Ovary (tissue), 9 donors: ENCODE measurements around the gene ANXA5. TPM values are rescaled to one million over a fixed set of nuclear protein-coding genes. Genes with fewer than 3 reads are reported as not detected.

Source experiments
- DNase-seq, 5 donors: peaks; one replicate each; pipeline ENCODE4 v3.0.0-alpha.2; 2019 to 2020
- H3K27ac ChIP-seq, 2 donors: fragments of 200-600 bp; one replicate each; pipeline versions ENCODE4 v1.5.1 to v1.8.0; 2019 to 2022
- H3K27me3 ChIP-seq: fragments of 200-600 bp; one replicate; pipeline ENCODE4 v1.8.0; 2022
- H3K36me3 ChIP-seq: fragments of 200-600 bp; sonication (generic); one replicate; pipeline ENCODE4 v1.5.1; 2019
- H3K4me1 ChIP-seq: one replicate; pipeline ENCODE4 v1.8.1; 2013; ENCODE audit warnings: mild to moderate bottlenecking, moderate library complexity; ENCODE audit not compliant: insufficient read depth
- H3K4me3 ChIP-seq: fragments of 200-600 bp; sonication (generic); one replicate; pipeline ENCODE4 v1.5.1; 2017
- H3K9me3 ChIP-seq, 2 donors: fragments of 200-600 bp in 1 of 2; sonication (generic) in 1 of 2; one replicate each; pipeline versions ENCODE4 v1.5.1 to v1.8.1; 2013 to 2019; ENCODE audit warnings: mild to moderate bottlenecking in 1 of 2, moderate library complexity in 1 of 2
- EP300 ChIP-seq: sonication (generic); formaldehyde crosslinking; IDR thresholded peaks from one replicate; pipeline ENCODE4 v1.6.1; 2017; ENCODE audit warnings: antibody characterized with exemption
- POLR2A ChIP-seq: fragments of 450-650 bp; IDR thresholded peaks from one replicate; pipeline ENCODE4 v1.6.1; 2017; ENCODE audit warnings: antibody characterized with exemption, mild to moderate bottlenecking, moderate library complexity
- WGBS, 3 donors: extraction: QIAGEN DNeasy Blood & Tissue Kit in 1 of 3; methylation state at CpG; one replicate each; pipeline versions ENCODE4 v1.1.5 to v1.1.7; 2013 to 2017; 5-methylcytosine and 5-hydroxymethylcytosine counted together
- intact Hi-C, 4 donors: fragments of 100-400 bp; cut with DNase I; formaldehyde crosslinking; loops; one replicate each; pipeline versions ENCODE4 v1.11.0 to v1.15.1; 2022 to 2023
- polyA plus RNA-seq, 2 donors: library from polyadenylated mRNA; stranded (reverse); fragments of 200-250 nt in 1 of 2; fragments of 350-450 nt in 1 of 2; fragmentation: Illumina TruSeq in 1 of 2; extraction: RNeasy Lipid Tissue Mini Kit (QIAGEN cat#74804) in 1 of 2; gene quantifications; one replicate each; pipeline ENCODE4 v1.2.3, GENCODE V29; 2013 to 2014
- total RNA-seq, 7 donors: library from RNA; depleted of rRNA in 2 of 7; stranded (reverse); fragments of >200 nt in 2 of 7; fragmentation: NEBNext Ultra II Directional in 3 of 7; extraction: Animal tissue kit (Norgen Biotek cat#: 25700) in 3 of 7; gene quantifications; one replicate each; pipeline versions ENCODE4 v1.1.0 to v1.2.4, GENCODE V29; 2016 to 2023
- TF ChIP-seq, protein P1 (sequence below), 3 donors: fragments of 450-650 bp in 2 of 3; fragments of 200-600 bp in 1 of 3; IDR thresholded peaks; one replicate each; pipeline versions ENCODE4 v1.5.1 to v1.8.0; 2016 to 2022; ENCODE audit warnings: antibody characterized with exemption in 3 of 3, mild to moderate bottlenecking in 1 of 3
- donor health status: DM: no; HTN: no; CAD: no; lungs with moderate emphysema.
- donor health status: DM: no; HTN: no; CAD: no.
- donor health status: Bipolar disorder and iron deficiency.
- donor health status: DM: yes; HTN: yes; CAD: no.
- donor health status: DM: no; HTN: no; CAD: no.
- donor health status: DM: yes; HTN: yes; CAD: no.

The ANXA5 gene
- total and polyA plus RNA-seq, 9 donors: 130 to 859 (median 261) TPM

DNA sequence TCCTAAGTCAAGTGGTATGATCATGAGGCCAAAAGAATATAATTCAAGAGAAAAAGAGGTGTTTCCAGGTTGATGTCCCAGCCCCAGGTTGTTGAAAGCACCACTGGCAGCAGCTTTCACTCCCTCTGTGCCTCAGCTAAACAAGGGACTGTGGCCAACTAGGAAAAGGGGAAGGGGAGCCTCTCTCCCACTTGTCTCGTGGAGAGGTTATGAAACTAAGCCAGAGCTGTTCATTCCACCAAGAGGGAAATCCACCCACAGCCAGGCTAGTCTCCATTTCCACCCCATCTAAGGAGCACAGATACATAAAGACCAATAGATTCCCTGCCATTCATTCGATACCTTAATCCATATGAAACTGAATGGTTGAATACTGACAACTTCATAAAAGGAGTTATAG, 8.1 kb downstream of the ANXA5 start:
- no peak for DNase-seq
- Histone ChIP-seq H3K27me3 (no peaks in the 10 kb centered on the region), H3K4me3 (no peak overlapping the region), H3K36me3 (no peaks in the 10 kb centered on the region), H3K27ac (no peak overlapping the region), H3K9me3 (no peaks in the 10 kb centered on the region), H3K4me1 (peaks cover 20% of the 10 kb centered on the region)
- no peak for TF ChIP-seq EP300
- TF ChIP-seq, protein P1, sequence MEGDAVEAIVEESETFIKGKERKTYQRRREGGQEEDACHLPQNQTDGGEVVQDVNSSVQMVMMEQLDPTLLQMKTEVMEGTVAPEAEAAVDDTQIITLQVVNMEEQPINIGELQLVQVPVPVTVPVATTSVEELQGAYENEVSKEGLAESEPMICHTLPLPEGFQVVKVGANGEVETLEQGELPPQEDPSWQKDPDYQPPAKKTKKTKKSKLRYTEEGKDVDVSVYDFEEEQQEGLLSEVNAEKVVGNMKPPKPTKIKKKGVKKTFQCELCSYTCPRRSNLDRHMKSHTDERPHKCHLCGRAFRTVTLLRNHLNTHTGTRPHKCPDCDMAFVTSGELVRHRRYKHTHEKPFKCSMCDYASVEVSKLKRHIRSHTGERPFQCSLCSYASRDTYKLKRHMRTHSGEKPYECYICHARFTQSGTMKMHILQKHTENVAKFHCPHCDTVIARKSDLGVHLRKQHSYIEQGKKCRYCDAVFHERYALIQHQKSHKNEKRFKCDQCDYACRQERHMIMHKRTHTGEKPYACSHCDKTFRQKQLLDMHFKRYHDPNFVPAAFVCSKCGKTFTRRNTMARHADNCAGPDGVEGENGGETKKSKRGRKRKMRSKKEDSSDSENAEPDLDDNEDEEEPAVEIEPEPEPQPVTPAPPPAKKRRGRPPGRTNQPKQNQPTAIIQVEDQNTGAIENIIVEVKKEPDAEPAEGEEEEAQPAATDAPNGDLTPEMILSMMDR (IDR thresholded peaks at IDR 0.05): no peak
- TF ChIP-seq POLR2A: no peak
- intact Hi-C loops: no loop called here
- WGBS, 3 donors: 65 to 74% (median 67%) methylated on average over 2 of the region's 2 CpGs

DNA sequence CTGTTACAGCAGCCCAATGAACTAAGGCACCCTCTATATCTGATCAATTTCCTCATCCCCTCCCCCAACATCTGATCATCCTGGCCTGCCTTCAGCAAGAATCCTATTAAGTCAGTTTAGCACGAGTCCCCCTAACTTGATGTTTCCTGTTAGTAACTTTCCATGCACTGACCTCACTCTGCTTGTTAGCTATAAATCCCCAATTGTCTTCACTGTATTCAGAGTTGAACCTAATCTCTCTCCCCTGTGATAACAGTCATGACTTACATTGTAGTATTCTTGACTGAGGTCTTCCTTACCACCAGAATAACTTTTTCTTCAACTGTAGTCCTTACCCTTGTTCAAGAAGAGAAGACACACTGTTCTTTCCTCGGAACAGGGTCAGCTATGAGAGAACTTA, 8.5 kb downstream of the ANXA5 start:
- no peak for TF ChIP-seq POLR2A
- TF ChIP-seq EP300: no peak
- TF ChIP-seq, protein P1 (IDR thresholded peaks at IDR 0.05): no peak

DNA sequence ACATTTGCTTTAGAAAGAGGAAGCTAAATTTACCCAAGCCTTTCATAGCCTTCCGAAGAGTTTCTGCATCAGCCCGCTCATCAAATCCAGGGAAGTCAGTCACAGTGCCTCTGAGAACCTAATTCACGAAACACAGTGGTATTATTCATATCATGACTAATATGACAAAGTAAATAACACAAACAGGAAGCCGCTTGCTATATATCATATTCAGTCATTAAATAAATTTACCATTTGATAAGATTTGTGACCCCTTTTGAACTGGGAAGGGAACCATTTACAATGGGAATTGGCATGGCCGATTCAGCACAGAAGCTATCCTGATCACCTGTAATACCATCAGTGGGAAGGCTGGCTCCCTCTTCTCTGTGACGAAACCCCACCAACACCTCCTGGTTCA, 10.5 kb downstream of the ANXA5 start:
- Histone ChIP-seq H3K4me1 (peaks cover 16% of the 10 kb centered on the region), H3K36me3 (no peaks in the 10 kb centered on the region), H3K27ac (no peak overlapping the region), H3K4me3 (no peak overlapping the region), H3K27me3 (no peaks in the 10 kb centered on the region), H3K9me3 (no peaks in the 10 kb centered on the region)
- 92 to 95% (median 94%) methylated on average over 6 of the region's 6 CpGs for WGBS, 3 donors
- no peak for DNase-seq
- no peak for TF ChIP-seq POLR2A
- TF ChIP-seq, protein P1 (IDR thresholded peaks at IDR 0.05): no peak
- TF ChIP-seq EP300: no peak
- intact Hi-C loops: no loop called here

More for the DNA sequence above, 8.5 kb downstream of the ANXA5 start:
- Histone ChIP-seq H3K4me3 (no peak overlapping the region), H3K27ac (no peak overlapping the region), H3K4me1 (peaks cover 18% of the 10 kb centered on the region), H3K36me3 (no peaks in the 10 kb centered on the region), H3K9me3 (no peaks in the 10 kb centered on the region), H3K27me3 (no peaks in the 10 kb centered on the region)
- 68 to 80% (median 75%) methylated on average over 2 of the region's 2 CpGs for WGBS, 3 donors
- intact Hi-C loops: no loop called here
- no peak for DNase-seq

DNA sequence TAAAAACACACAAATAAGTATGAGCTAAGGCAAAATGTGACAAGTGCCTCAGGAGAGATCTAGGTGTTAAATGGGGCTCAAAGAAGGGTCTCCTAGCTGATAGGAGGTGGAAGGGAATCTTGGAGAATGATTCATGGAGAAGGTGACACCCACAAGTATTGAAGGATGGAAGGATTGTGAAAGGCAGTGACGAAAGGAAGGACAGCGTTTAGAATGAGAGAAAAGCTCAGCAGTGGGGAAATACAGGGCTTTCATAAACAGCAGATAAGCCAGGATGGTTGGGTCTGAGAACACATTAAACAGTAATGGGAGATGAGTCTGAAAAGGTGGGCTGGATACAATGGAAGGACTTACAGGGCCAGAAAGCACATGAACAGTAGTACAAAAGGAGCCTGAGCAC, 11.5 kb downstream of the ANXA5 start:
- H3K4me3 ChIP-seq: no peak overlapping the region
- peaks cover 15% of the 10 kb centered on the region for H3K4me1 ChIP-seq
- TF ChIP-seq POLR2A: no peak
- TF ChIP-seq, protein P1 (IDR thresholded peaks at IDR 0.05): no peak
- TF ChIP-seq EP300: no peak
- no peak overlapping the region for H3K27ac ChIP-seq
- no peaks in the 10 kb centered on the region for H3K36me3 ChIP-seq
- no peaks in the 10 kb centered on the region for H3K9me3 ChIP-seq
- 89 to 91% (median 90%) methylated on average over 2 of the region's 2 CpGs for WGBS, 3 donors
- H3K27me3 ChIP-seq: no peaks in the 10 kb centered on the region
- intact Hi-C loops: no loop called here
- no peak for DNase-seq

DNA sequence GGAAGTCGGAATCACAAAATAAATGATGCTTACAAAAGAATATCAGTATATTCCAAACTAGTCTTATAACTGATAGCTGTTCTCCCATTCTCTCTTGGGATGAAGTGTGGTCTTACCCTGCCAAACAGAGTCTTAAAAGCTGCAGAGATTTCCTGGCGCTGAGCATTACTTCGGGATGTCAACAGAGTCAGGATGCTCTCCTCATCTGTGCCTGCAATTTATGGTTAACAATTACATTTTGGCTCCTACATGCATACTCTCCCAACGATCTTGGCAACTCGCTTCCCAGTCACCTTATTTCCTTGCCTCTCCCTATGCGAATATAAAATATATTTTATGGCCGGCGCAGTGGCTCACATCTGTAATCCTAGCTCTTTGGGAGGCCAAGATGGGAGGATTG, 12.2 kb downstream of the ANXA5 start:
- DNase-seq: no peak
- Histone ChIP-seq H3K27me3 (no peaks in the 10 kb centered on the region), H3K4me1 (peaks cover 8% of the 10 kb centered on the region), H3K36me3 (no peaks in the 10 kb centered on the region), H3K4me3 (no peak overlapping the region), H3K9me3 (no peaks in the 10 kb centered on the region), H3K27ac (no peak overlapping the region)
- TF ChIP-seq, protein P1 (IDR thresholded peaks at IDR 0.05): no peak
- TF ChIP-seq EP300 (no peak), POLR2A (no peak)
- intact Hi-C loops: no loop called here
- 69 to 79% (median 78%) methylated on average over 8 of the region's 8 CpGs for WGBS, 3 donors
